Subcutaneous adipose tissue (tissue), 4 donors: ENCODE data around the gene GOLGA7B. TPM values are rescaled to one million over a fixed set of nuclear protein-coding genes. Genes with fewer than 3 reads are reported as not detected.

Source experiments
- CTCF ChIP-seq: fragments of 450-650 bp; IDR thresholded peaks from one replicate; pipeline ENCODE4 v1.5.1; 2016; ENCODE audit warnings: low read depth, mild to moderate bottlenecking, control low read depth, antibody characterized with exemption, moderate library complexity
- total RNA-seq, 4 donors: library from RNA; depleted of rRNA; stranded (reverse); fragments of >200 nt; gene quantifications; one replicate each; pipeline ENCODE4 v1.1.0, GENCODE V29; 2016

The GOLGA7B gene
- total RNA-seq, 4 donors from 2014 or later: 2.6 to 3.2 (median 3.2) TPM; not detected in 1

- TF ChIP-seq CTCF: no peak
Measured at GRCh38 chr10:97822261-97822687, 27.4 kb upstream of the GOLGA7B start.

GRCh38 chr10:97823734-97824133 is 25.9 kb upstream of the GOLGA7B start:
- no peak for TF ChIP-seq CTCF

GRCh38 chr10:97825020-97825760 is 24.5 kb upstream of the GOLGA7B start:
- TF ChIP-seq CTCF: no peak

- TF ChIP-seq CTCF: no peak
Measured at GRCh38 chr10:97826892-97827291, 22.8 kb upstream of the GOLGA7B start.

- no peak for TF ChIP-seq CTCF
Measured at GRCh38 chr10:97827702-97828291, 21.8 kb upstream of the GOLGA7B start.

GRCh38 chr10:97828721-97829120 is 20.9 kb upstream of the GOLGA7B start:
- TF ChIP-seq CTCF: no peak

- no peak for TF ChIP-seq CTCF
Measured at GRCh38 chr10:97830064-97830463, 19.6 kb upstream of the GOLGA7B start.
